Progenitor cell of endocrine pancreas (in vitro differentiated cells): ENCODE measurements around the gene IQCC. TPM values are rescaled to one million over a fixed set of nuclear protein-coding genes. Genes with fewer than 3 reads are reported as not detected.
A peak's percentile ranks its signal among the peaks of the same experiment; 100 is the strongest.

Source experiments
- DNase-seq: peaks from one replicate; pipeline ENCODE4 v3.0.0; 2021; ENCODE audit warnings: low spot score; ENCODE audit not compliant: unreplicated experiment
- H3K27ac Mint-ChIP-seq: 2 replicates; pipeline ENCODE4 v1.8.0; 2021; ENCODE audit warnings: mild to moderate bottlenecking, moderate library complexity, mixed read lengths
- H3K27me3 Mint-ChIP-seq: 2 replicates; pipeline ENCODE4 v1.8.0; 2021; ENCODE audit warnings: mixed read lengths
- H3K36me3 Mint-ChIP-seq: 2 replicates; pipeline ENCODE4 v1.8.0; 2022; ENCODE audit warnings: mixed read lengths; ENCODE audit not compliant: insufficient read depth
- H3K4me1 Mint-ChIP-seq: 2 replicates; pipeline ENCODE4 v1.8.0; 2021; ENCODE audit warnings: low read depth, mixed read lengths
- H3K4me3 Mint-ChIP-seq: 2 replicates; pipeline ENCODE4 v1.8.0; 2021; ENCODE audit warnings: low read depth, mild to moderate bottlenecking, moderate library complexity, mixed read lengths
- H3K9me3 Mint-ChIP-seq: 2 replicates; pipeline ENCODE4 v1.8.0; 2021; ENCODE audit warnings: low read depth, mixed read lengths
- CTCF ChIP-seq: fragments of 200-600 bp; sonication (generic); IDR thresholded peaks from one replicate; pipeline ENCODE4 v1.5.0; 2021; ENCODE audit warnings: antibody characterized with exemption, mild to moderate bottlenecking; ENCODE audit not compliant: unreplicated experiment
- total RNA-seq: library from RNA; stranded (reverse); gene quantifications from 2 replicates; pipeline ENCODE4 v1.2.1, GENCODE V29; 2021

The IQCC gene
- total RNA-seq, 1 donor from 2014 or later, result 5.1 TPM

- no peak overlapping the region for H3K4me3 Mint-ChIP-seq
- DNase-seq, result no peak
- H3K27ac Mint-ChIP-seq, result no peak overlapping the region
- no peaks in the 10 kb centered on the region for H3K27me3 Mint-ChIP-seq
- TF ChIP-seq CTCF, result no peak
- H3K36me3 Mint-ChIP-seq, result peaks cover 20% of the 10 kb centered on the region
- no peaks in the 10 kb centered on the region for H3K9me3 Mint-ChIP-seq
- H3K4me1 Mint-ChIP-seq, result peaks cover 7% of the 10 kb centered on the region
Observed at GRCh38 chr1:32195531-32195930, 9.9 kb upstream of the IQCC start.

- H3K27me3 Mint-ChIP-seq, result no peaks in the 10 kb centered on the region
- no peak for DNase-seq
- no peak for TF ChIP-seq CTCF
- H3K4me1 Mint-ChIP-seq, result peaks cover 7% of the 10 kb centered on the region
- H3K27ac Mint-ChIP-seq, result peak overlapping the region; percentile 10
- no peaks in the 10 kb centered on the region for H3K9me3 Mint-ChIP-seq
- H3K36me3 Mint-ChIP-seq, result peaks cover 20% of the 10 kb centered on the region
- no peak overlapping the region for H3K4me3 Mint-ChIP-seq
Observed at GRCh38 chr1:32195972-32196823, 9.3 kb upstream of the IQCC start.

- no peak overlapping the region for H3K4me3 Mint-ChIP-seq
- no peak for DNase-seq
- no peaks in the 10 kb centered on the region for H3K9me3 Mint-ChIP-seq
- no peak for TF ChIP-seq CTCF
- H3K4me1 Mint-ChIP-seq, result peaks cover 12% of the 10 kb centered on the region
- H3K27me3 Mint-ChIP-seq, result no peaks in the 10 kb centered on the region
- H3K36me3 Mint-ChIP-seq, result peaks cover 13% of the 10 kb centered on the region
- peak overlapping the region; percentile 10 for H3K27ac Mint-ChIP-seq
Observed at GRCh38 chr1:32197074-32197473, 8.4 kb upstream of the IQCC start.

GRCh38 chr1:32197837-32198236 lies 7.6 kb upstream of the IQCC start:
- Mint-ChIP-seq H3K36me3 (peaks cover 10% of the 10 kb centered on the region), H3K27ac (no peak overlapping the region)

More at GRCh38 chr1:32197837-32198236, 7.6 kb upstream of the IQCC start:
- H3K9me3 Mint-ChIP-seq, result no peaks in the 10 kb centered on the region
- H3K27me3 Mint-ChIP-seq, result no peaks in the 10 kb centered on the region
- no peak for TF ChIP-seq CTCF
- H3K4me1 Mint-ChIP-seq, result peaks cover 12% of the 10 kb centered on the region
- DNase-seq, result no peak
- H3K4me3 Mint-ChIP-seq, result no peak overlapping the region
